ENCODE measurements around the gene KLK12.

Gene KLK12

GRCh38 chr19:51016798-51017683, 17.8 kb downstream of the KLK12 start:
- Mint-ChIP-seq H3K9me3 (peaks cover 3% of the 10 kb centered on the region), H3K36me3 (peaks cover 7% of the 10 kb centered on the region), H3K4me3 (peak overlapping the region; percentile 22), H3K27me3 (peaks cover 39% of the 10 kb centered on the region), H3K4me1 (peaks cover 16% of the 10 kb centered on the region), H3K27ac (no peak overlapping the region)
- ATAC-seq (ENCODE audit: low read depth) (no peak), DNase-seq (ENCODE audit: low spot score in 2 of 2) (no peak)

- no peak overlapping the region for H3K4me3 Mint-ChIP-seq
- no peak for DNase-seq (ENCODE audit: low spot score in 2 of 2)
- H3K4me1 Mint-ChIP-seq, result peaks cover 16% of the 10 kb centered on the region
- H3K9me3 Mint-ChIP-seq, result peaks cover 3% of the 10 kb centered on the region
- no peak overlapping the region for H3K27ac Mint-ChIP-seq
- H3K36me3 Mint-ChIP-seq, result peaks cover 7% of the 10 kb centered on the region
- no peak for ATAC-seq (ENCODE audit: low read depth)
- H3K27me3 Mint-ChIP-seq, result peaks cover 39% of the 10 kb centered on the region
Observed at GRCh38 chr19:51015691-51016267, 19.0 kb downstream of the KLK12 start.

DNA sequence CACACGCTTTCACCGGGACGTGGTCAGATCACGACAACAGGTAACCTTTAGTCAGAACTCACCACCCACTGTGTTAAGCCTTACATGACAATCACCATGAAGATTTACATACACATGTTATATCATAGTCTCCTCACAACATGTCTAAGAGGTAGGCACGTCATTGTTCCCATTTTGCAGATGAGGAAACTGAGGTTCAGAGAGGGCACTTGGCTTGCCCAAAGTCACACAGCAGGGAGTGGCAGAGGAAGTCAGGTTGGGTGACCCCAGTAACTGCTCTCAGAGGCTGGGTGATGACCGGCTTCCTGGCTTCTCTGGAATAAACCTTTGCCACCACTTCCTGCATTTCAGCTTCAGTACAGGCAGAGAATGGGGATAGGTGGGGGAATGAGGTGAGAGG, 20.6 kb downstream of the KLK12 start:
- peaks cover 2% of the 10 kb centered on the region for H3K9me3 Mint-ChIP-seq
- no peak overlapping the region for H3K4me3 Mint-ChIP-seq
- H3K36me3 Mint-ChIP-seq, result peaks cover 5% of the 10 kb centered on the region
- ATAC-seq (ENCODE audit: low read depth), result no peak
- H3K4me1 Mint-ChIP-seq, result peaks cover 13% of the 10 kb centered on the region
- DNase-seq (ENCODE audit: low spot score in 2 of 2), result no peak
- no peak overlapping the region for H3K27ac Mint-ChIP-seq
- peaks cover 40% of the 10 kb centered on the region for H3K27me3 Mint-ChIP-seq

GRCh38 chr19:51012661-51013190, 22.1 kb downstream of the KLK12 start:
- Mint-ChIP-seq H3K27ac (no peak overlapping the region), H3K4me3 (no peak overlapping the region), H3K36me3 (peaks cover 2% of the 10 kb centered on the region), H3K9me3 (no peaks in the 10 kb centered on the region), H3K27me3 (peaks cover 38% of the 10 kb centered on the region), H3K4me1 (peaks cover 11% of the 10 kb centered on the region)
- DNase-seq (ENCODE audit: low spot score in 2 of 2), result no peak
- ATAC-seq (ENCODE audit: low read depth), result no peak

DNA sequence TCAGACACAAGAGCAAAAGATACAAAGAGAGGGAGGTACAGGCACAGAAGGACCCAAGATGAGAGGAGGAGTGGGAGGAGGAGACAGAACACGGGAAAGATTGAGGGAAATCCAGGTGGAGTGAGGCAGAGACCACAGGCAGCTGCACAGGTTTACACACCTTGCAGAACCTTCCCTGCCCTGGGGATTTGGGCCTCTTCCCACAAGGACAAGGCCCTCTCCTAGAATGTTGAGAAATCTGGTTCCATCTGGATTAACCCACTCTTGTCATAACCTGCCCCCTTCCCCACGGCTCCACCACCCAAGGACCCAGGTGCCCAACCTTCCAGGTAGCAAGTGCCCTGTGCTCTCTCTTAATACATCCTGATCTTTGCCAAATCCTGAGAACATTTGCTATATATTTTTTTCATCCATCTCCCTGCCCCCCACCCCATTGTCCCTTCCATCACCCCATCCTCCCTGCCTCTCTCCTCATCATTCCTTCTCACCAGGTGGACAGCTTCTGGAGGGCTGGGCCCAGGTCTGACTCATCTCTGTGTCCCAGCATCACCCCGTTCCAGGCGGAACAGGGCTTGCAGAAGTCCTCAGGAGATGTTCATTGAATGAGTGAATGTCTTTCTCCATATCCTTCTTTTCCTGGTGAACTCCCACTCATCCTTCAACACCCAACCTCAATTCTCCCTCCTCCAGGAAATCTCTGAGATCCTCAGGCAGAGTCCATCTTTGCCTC, 24.6 kb downstream of the KLK12 start:
- DNase-seq (ENCODE audit: low spot score in 2 of 2), result no peak
- no peak overlapping the region for H3K4me3 Mint-ChIP-seq
- H3K9me3 Mint-ChIP-seq, result no peaks in the 10 kb centered on the region
- H3K36me3 Mint-ChIP-seq, result no peaks in the 10 kb centered on the region
- H3K4me1 Mint-ChIP-seq, result peaks cover 4% of the 10 kb centered on the region
- ATAC-seq (ENCODE audit: low read depth), result no peak
- H3K27me3 Mint-ChIP-seq, result peaks cover 27% of the 10 kb centered on the region
- no peak overlapping the region for H3K27ac Mint-ChIP-seq

DNA sequence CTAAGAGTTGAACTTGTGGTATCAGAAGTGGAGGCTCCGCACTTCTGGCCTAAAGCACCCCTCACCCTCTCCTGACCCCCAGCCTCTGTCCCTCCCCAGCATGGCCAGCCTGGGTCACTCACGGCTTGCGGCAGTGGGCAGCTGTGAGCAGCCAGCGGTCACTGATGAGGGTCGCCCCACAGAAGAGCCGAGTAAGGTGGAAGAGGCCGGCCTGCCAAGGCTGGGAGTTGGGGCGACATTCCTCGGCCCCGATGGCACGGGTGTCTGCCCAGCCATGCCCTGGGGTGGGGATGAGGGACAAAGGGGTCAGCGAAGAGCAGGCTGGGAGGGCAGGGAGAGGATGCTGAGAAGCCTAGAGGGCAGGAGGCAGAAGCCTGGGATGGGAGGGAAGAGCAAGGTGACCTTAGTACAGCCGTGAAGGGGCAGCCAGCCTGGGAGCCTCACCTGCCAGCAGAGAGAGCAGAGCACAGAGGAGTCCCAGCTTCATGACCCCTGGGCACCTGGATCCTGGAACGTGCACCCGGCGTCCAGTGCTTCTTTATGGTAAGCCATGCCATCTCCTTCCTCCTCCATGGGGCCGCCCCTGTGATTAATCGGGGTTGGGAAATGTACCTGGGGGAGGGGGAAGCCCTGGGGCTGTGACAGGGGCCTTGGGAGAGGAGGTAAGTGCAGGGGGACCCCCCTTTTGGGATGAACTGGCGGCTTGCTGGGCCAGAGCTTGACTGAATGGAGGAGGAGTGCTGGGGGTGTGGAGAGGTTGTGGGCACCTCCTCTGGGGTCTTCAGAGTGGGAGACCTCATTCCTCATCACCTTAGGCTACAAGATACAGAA, 25.5 kb downstream of the KLK12 start:
- no peak for ATAC-seq (ENCODE audit: low read depth)
- no peak for DNase-seq (ENCODE audit: low spot score in 2 of 2)
- Mint-ChIP-seq H3K36me3 (no peaks in the 10 kb centered on the region), H3K27ac (no peak overlapping the region), H3K4me3 (no peak overlapping the region), H3K9me3 (no peaks in the 10 kb centered on the region), H3K4me1 (peaks cover 4% of the 10 kb centered on the region), H3K27me3 (peaks cover 20% of the 10 kb centered on the region)

GRCh38 chr19:51007488-51007887, 27.3 kb downstream of the KLK12 start:
- H3K4me3 Mint-ChIP-seq, result no peak overlapping the region
- peaks cover 2% of the 10 kb centered on the region for H3K9me3 Mint-ChIP-seq
- H3K4me1 Mint-ChIP-seq, result no peaks in the 10 kb centered on the region
- DNase-seq (ENCODE audit: low spot score in 2 of 2), result no peak
- no peaks in the 10 kb centered on the region for H3K36me3 Mint-ChIP-seq
- no peak for ATAC-seq (ENCODE audit: low read depth)
- H3K27me3 Mint-ChIP-seq, result peaks cover 15% of the 10 kb centered on the region
- H3K27ac Mint-ChIP-seq, result no peak overlapping the region

- H3K4me3 Mint-ChIP-seq, result no peak overlapping the region
- no peak for ATAC-seq (ENCODE audit: low read depth)
- no peaks in the 10 kb centered on the region for H3K36me3 Mint-ChIP-seq
- H3K4me1 Mint-ChIP-seq, result no peaks in the 10 kb centered on the region
- H3K9me3 Mint-ChIP-seq, result peaks cover 2% of the 10 kb centered on the region
- DNase-seq (ENCODE audit: low spot score in 2 of 2), result no peak
- H3K27me3 Mint-ChIP-seq, result peaks cover 17% of the 10 kb centered on the region
- no peak overlapping the region for H3K27ac Mint-ChIP-seq
Observed at GRCh38 chr19:51006406-51006805, 28.4 kb downstream of the KLK12 start.

- Mint-ChIP-seq H3K27ac (no peak overlapping the region), H3K27me3 (peaks cover 15% of the 10 kb centered on the region), H3K36me3 (no peaks in the 10 kb centered on the region), H3K4me3 (no peak overlapping the region), H3K4me1 (no peaks in the 10 kb centered on the region), H3K9me3 (peaks cover 2% of the 10 kb centered on the region)
- DNase-seq (ENCODE audit: low spot score in 2 of 2) (no peak), ATAC-seq (ENCODE audit: low read depth) (no peak)
Observed at GRCh38 chr19:51005248-51005647, 29.6 kb downstream of the KLK12 start.

DNA sequence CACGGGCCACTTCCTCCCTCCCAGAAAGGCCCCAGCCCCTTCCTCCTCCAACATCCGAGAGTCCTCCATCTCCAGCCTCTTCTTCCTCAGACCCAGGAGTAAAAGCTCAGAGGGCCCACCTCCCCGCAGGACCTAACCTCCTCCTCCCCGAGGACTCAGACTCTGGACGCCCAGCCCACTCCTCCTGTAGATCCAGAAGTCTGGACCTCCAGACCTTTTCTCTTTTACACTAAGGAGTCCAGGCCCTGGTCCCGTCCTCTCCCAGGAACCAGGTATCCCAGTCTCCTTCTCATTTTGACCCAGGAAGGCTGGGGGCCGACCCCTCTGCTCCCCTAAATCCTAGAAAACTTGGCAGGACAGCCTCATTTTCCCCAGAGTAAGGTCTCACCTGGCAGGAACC, 31.5 kb downstream of the KLK12 start:
- H3K9me3 Mint-ChIP-seq, result peaks cover 2% of the 10 kb centered on the region
- ATAC-seq (ENCODE audit: low read depth) (no peak), DNase-seq (ENCODE audit: low spot score in 2 of 2) (no peak)
- H3K27me3 Mint-ChIP-seq, result peaks cover 11% of the 10 kb centered on the region
- H3K36me3 Mint-ChIP-seq, result no peaks in the 10 kb centered on the region
- H3K27ac Mint-ChIP-seq, result no peak overlapping the region
- no peak overlapping the region for H3K4me3 Mint-ChIP-seq
- no peaks in the 10 kb centered on the region for H3K4me1 Mint-ChIP-seq

- DNase-seq (ENCODE audit: low spot score in 2 of 2), result no peak
- Mint-ChIP-seq H3K4me1 (no peaks in the 10 kb centered on the region), H3K36me3 (no peaks in the 10 kb centered on the region), H3K4me3 (no peak overlapping the region), H3K27ac (no peak overlapping the region), H3K9me3 (peaks cover 2% of the 10 kb centered on the region), H3K27me3 (peaks cover 14% of the 10 kb centered on the region)
- no peak for ATAC-seq (ENCODE audit: low read depth)
Observed at GRCh38 chr19:51002542-51003311, 32.1 kb downstream of the KLK12 start.

- Mint-ChIP-seq H3K9me3 (peaks cover 2% of the 10 kb centered on the region), H3K36me3 (no peaks in the 10 kb centered on the region), H3K4me3 (no peak overlapping the region), H3K4me1 (no peaks in the 10 kb centered on the region), H3K27ac (no peak overlapping the region), H3K27me3 (peaks cover 11% of the 10 kb centered on the region)
- ATAC-seq (ENCODE audit: low read depth) (no peak), DNase-seq (ENCODE audit: low spot score in 2 of 2) (no peak)
Observed at GRCh38 chr19:51002089-51002532, 32.7 kb downstream of the KLK12 start.

- Mint-ChIP-seq H3K9me3 (peaks cover 2% of the 10 kb centered on the region), H3K4me1 (no peaks in the 10 kb centered on the region), H3K27me3 (peaks cover 11% of the 10 kb centered on the region), H3K27ac (no peak within 1 kb of the TSS), H3K36me3 (no peaks in the 10 kb centered on the region), H3K4me3 (no peak within 1 kb of the TSS)
- ATAC-seq (ENCODE audit: low read depth) (no peak), DNase-seq (ENCODE audit: low spot score in 2 of 2) (no peak)
Observed at GRCh38 chr19:51001515-51001914, 33.3 kb downstream of the KLK12 start, which contains the start of gene KLK8. TSS of gene KLK8 (minus strand) at chr19:51001604. CDS start at chr19:51001167, 437 bp downstream.
